HTR-8/SVneo (cell line): ENCODE results near the gene SLC24A1.

Experiments
- DNase-seq: peaks from one replicate; pipeline ENCODE4 v3.0.0; 2011; ENCODE audit warnings: low spot score, mixed read lengths; ENCODE audit not compliant: insufficient read length
- FAIRE-seq: peaks from 2 replicates; lab custom pipeline; 2011; peaks lifted over from hg19 to GRCh38; lab: Jason Lieb, UNC

The SLC24A1 gene

DNA sequence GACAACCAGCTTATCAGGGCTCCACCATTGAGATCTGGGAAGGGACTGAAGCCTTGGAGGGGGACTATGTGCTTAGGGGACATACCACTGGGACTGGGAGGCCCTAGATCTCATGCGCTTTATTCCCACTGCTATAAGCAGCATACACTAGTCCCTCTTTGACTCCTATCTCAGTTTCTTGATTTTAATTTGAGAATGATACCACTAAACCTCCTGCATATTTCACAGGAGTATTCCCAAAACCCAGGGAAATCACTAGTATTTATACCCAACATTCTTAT is 29.2 kb downstream of the SLC24A1 start:
- DNase-seq (no peak), FAIRE-seq (no peak)

- DNase-seq (no peak), FAIRE-seq (no peak)
These were observed 30.4 kb downstream of the SLC24A1 start for GRCh38 chr15:65651831-65652749.

DNA sequence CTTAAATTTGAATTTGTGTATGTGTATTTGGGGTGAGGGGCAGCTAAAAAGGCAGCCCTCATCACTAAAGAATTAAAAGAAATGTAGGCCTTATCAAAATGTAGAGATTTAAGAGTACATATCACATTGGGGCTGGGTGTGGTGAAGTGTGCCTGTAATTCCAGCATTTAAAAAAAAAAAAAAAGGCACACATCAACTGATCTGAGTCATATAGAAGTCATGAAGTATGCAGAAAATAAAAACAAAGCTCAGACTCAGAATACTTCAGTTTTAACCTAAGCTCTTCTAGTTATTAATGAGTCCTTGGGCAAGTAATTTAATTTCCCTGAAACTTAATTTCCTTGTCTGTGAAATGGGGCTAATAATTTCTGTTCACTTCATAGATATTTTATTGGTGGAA is 31.6 kb downstream of the SLC24A1 start:
- FAIRE-seq (no peak), DNase-seq (no peak)

GRCh38 chr15:65653801-65654521 is 32.2 kb downstream of the SLC24A1 start:
- DNase-seq, result no peak
- no peak for FAIRE-seq

- DNase-seq (no peak), FAIRE-seq (no peak)
These were observed 33.3 kb downstream of the SLC24A1 start for GRCh38 chr15:65655026-65655425.

- no peak for DNase-seq
These were observed 33.7 kb downstream of the SLC24A1 start for GRCh38 chr15:65655457-65655856.

DNA sequence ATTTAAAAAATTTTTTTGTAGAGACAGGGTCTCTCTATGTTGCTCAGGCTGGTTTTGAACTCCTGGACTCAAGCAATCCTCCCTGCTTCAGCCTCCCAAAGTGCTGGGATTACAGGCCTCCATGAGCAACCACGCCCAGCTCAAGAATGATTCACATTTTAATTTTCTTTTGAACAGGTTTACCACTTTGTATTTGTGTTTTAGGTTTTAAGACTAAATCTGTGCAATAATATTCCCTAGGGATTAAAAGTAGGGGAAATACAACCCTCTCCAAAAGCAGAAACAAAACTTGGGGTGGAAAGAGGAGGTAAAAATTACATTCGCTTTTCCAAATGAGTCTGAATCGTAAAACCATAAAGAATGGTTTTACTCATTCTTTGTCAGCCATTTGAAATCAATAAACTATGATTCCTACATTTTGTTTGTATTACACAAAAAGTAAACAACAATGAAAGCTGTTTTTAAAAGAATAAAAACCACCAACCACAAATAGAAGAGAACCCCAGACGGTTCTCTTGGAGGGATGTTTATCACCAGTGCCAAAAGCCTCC is 37.8 kb downstream of the SLC24A1 start:
- no peak for FAIRE-seq
- no peak for DNase-seq

More at GRCh38 chr15:65655457-65655856, 33.7 kb downstream of the SLC24A1 start:
- no peak for FAIRE-seq

DNA sequence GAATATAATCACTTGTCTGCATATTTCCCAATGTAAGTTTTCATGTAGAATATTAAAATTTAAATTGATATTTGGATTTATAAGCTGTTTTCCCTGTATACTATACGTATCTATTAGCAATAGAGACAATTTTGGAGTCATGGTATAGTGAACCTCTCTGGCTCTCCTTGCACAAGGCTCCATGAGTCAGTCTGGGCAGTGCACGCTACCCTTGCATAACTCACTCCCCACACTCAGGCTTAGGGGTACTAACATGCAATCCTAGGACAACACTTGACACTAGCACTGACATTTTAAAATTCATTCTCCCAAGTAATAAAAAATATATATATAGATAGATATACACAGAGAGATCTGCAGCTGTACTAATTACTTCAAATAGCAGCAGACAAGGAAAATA is 39.2 kb downstream of the SLC24A1 start:
- no peak for DNase-seq
- FAIRE-seq, result no peak

DNA sequence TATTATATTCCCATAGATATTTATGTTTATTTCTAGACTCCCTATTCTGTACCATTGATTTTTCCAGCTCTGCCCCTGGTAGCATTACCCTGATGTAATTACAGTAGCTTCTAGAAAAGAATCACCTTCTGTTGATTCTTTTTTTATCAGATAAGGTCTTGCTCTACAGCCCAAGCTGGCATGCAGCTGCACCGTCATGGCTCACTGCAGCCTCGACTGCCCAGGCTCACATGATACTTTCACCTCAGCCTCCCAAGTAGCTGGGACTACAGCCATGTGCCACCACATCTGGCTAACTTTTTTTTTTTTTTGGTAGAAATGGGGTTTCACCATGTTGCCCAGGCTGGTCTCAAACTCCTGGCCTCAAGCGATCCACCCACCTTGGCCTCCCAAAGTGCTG is 41.8 kb downstream of the SLC24A1 start:
- FAIRE-seq, result no peak
- DNase-seq, result no peak

DNA sequence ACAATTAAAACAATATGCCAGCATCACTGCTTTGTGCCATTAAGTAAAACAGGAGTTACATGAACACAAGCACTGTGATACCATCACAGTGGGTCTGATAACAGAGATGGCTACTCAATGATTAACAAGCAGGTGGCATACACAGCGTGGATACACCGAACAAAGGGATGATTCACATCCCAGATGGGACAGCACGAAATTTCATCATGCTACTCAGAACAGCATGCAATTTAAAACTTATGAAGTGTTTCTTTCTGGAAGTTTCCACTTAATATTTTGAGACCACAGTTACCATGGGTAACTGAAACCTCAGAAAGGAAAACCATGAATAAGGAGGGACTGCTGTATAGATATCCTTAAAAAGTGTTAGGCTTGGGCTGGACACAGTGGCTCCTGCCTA is 44.5 kb downstream of the SLC24A1 start:
- FAIRE-seq (no peak), DNase-seq (no peak)

GRCh38 chr15:65675551-65675950 is 53.8 kb downstream of the SLC24A1 start:
- FAIRE-seq, result no peak

DNA sequence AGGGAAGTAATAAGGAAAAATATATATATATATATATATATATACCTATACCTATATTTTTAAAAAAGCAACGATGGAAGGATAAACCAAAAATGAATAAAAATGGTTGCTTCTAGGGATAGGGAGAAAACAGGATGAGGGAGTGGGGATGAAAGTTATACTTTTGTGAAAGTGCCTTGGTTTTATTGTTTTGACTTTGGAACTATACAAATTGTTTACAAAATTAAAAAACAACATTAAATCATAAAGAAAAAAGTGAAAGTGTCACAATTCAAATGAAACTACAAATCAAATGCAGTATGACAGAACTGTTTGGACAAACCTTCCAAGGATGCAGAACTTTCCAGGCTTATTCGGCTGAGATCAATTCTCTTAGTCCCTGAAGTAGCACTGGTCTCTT is 54.4 kb downstream of the SLC24A1 start:
- DNase-seq, result no peak
- FAIRE-seq, result no peak

More at GRCh38 chr15:65675551-65675950, 53.8 kb downstream of the SLC24A1 start:
- no peak for DNase-seq

- no peak for FAIRE-seq
- no peak for DNase-seq
These were observed 58.8 kb downstream of the SLC24A1 start for GRCh38 chr15:65680544-65680943.

GRCh38 chr15:65682404-65682911 is 60.7 kb downstream of the SLC24A1 start:
- FAIRE-seq (no peak), DNase-seq (no peak)

GRCh38 chr15:65688462-65688861 is 66.7 kb downstream of the SLC24A1 start:
- no peak for FAIRE-seq
- DNase-seq, result no peak

- DNase-seq (no peak), FAIRE-seq (no peak)
These were observed 68.4 kb downstream of the SLC24A1 start for GRCh38 chr15:65690173-65690572.

- FAIRE-seq, result no peak
These were observed 69.0 kb downstream of the SLC24A1 start for GRCh38 chr15:65690778-65691177.

GRCh38 chr15:65695081-65695480 is 73.3 kb downstream of the SLC24A1 start:
- DNase-seq (no peak), FAIRE-seq (no peak)

More at GRCh38 chr15:65690778-65691177, 69.0 kb downstream of the SLC24A1 start:
- DNase-seq, result no peak
